Stimulated activated CD4-positive, alpha-beta T cell treated with anti-CD3 and anti-CD28 coated beads, TNF-alpha, amount 100 ng/mL, for 48 hours (primary cell): ENCODE measurements around the gene TFB1M.
"Not testable (repeated sequence)": the region's sequence is repeated elsewhere in the genome, so short reads cannot be mapped to it uniquely, and the experiment has no call there.

ENCODE experiments used
- DNase-seq, 3 donors: peaks; one replicate each; pipeline ENCODE4 v3.0.0-alpha.2; 2020; ENCODE audit warnings: low read depth in 3 of 3

TFB1M gene

DNA sequence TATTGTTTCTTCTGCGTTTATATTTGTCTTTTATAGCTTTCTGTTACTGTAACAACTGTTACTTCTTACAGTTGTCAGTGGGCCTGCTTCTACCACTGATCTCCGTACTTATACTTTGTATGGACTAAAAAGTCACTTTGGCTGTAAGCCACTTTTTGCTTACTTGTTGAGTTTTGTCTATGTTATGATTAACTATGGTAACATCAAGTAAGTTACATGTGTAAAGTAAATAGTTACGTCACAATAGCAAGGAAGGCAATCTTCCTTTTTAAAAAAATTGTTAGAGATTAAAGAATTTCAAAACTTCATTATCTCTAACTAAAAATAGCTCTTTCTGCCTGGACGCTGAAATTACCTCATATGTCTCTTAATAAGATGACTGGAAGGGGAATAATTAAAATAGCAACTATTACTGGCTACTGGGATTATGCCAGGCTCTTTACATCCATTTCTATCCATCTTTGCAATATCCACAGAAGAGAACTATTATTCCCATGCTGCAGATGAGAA is 10.9 kb downstream of the TFB1M start:
- DNase-seq: no peak

DNA sequence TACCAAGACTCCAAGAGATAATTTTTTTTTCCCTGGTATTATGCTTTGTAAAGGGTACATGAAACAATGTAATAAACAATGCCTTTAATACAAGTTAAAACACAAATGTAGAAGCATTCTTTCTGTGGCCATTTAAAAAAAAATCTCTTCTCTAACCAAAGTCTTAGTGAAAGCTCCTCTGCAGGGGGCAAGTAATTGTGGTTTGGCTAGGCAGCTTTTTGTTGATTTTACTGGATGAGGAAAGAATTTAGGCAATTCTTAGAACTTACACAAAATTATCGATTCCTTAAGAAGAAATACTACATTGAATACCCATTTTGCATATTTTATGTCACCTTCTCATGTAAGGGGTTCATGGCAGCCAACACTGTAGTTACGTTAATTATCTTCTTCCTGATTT is 12.4 kb downstream of the TFB1M start:
- no peak for DNase-seq

DNA sequence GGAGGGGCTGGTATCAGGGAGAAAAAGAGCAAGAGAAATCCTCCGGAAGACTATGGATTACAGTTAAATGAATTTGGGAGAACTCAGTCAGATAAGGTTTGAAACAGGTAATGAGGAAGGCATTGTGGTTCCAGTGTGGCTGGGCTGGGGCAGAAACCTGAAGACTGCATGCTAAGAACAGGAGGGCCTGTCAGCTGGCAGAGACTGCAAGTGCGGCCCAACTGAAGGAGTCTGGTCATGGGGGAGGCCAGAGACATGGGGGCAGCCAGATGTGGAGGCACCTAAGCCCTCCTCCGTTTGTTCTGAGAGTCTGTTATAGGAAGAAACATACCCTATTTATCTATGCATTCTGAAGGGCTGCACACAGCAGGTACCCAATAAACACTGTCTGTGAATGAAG is 16.6 kb downstream of the TFB1M start:
- DNase-seq: no peak

DNA sequence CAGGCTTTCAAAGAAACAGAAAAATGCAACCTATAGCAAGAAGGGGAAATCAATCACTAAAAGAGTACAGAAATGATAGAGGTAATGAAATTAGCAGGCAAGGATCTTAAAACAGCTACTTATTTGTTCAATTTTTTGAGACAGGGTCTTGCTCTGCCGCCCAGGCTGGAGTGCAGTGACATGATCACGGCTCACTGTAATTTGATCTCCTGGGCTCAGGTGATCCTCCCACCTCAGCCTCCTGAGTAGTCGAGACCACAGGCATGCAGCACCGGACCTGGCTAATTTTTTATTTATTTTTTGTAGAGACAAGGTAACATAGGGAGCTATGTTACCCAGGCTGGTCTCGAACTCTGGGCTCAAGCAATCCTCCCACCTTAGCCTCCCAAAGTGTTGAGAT is 21.6 kb downstream of the TFB1M start:
- DNase-seq: no peak

DNA sequence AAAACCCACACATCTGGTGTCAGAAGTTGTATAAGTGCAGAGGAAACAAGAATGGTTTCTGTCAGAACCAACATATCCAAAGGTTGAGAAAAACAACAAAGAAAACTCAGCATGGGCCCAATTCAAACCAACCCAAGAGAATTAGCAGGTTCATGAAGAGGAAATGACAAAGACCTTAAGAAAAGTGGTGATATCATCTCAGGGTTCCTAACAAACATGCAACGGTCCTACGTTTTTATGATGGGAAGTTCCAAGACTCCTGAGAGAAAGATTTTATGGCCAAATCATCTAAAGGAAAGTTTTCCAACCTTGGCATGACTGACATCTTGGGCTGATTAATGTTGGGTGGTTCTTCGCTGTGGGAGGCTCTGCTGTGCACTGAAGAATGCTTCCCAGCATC is 23.0 kb downstream of the TFB1M start:
- no peak for DNase-seq

DNA sequence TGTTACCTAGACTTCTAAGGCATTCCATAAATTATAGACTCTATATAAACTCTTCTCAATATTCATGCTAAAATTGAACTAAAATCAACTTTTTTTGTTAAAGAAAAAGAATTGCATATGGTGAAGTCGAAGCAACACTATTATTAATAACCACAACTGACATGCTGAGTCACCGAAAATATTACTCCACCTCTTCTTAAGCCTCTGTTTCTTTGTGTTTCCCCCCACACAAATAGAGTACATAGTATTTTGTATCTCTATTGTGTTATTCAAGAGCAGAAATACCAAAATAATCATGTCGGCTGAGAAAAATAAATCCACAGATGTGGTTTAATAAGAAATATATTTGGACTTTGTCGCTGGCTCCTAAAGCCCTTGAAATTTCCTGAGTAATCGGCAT is 23.8 kb downstream of the TFB1M start:
- no peak for DNase-seq

DNA sequence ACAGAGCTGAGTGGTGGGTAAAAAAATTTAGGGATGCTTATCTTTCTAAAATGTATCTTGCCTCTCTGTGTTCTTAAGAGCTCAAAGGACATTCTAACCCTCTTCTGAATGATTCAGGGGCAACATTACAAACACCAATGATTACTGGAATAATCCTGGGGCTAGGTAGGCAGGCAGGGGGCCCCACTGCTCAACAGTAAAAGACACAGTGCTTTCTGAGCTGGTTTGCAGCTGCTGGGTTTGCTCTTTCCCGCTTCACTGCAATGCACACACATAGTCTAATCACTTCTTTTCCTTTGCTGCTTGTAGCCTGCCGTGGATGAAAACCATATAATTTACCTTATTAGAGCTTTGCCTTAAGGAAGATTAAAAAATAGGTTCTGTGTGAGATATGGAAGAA is 26.5 kb downstream of the TFB1M start:
- DNase-seq: no peak

DNA sequence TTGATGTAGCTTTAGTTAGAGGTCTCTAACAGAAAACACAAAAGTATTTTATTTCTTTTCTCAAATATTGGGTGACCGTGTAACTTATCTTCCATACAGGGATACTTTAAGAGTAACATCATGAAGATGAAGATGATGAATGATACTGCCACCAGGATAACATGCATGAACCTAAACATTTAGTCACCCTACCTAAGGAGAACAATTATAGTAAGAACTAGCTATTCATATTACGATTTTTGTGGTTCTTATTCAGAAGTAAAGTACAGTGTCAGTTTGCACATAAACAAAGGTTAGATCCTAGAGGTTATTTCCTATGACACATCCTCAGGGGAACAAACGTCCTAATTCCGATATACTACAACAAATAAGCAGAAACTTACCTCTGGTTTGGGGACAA is 29.5 kb downstream of the TFB1M start:
- no peak for DNase-seq

DNA sequence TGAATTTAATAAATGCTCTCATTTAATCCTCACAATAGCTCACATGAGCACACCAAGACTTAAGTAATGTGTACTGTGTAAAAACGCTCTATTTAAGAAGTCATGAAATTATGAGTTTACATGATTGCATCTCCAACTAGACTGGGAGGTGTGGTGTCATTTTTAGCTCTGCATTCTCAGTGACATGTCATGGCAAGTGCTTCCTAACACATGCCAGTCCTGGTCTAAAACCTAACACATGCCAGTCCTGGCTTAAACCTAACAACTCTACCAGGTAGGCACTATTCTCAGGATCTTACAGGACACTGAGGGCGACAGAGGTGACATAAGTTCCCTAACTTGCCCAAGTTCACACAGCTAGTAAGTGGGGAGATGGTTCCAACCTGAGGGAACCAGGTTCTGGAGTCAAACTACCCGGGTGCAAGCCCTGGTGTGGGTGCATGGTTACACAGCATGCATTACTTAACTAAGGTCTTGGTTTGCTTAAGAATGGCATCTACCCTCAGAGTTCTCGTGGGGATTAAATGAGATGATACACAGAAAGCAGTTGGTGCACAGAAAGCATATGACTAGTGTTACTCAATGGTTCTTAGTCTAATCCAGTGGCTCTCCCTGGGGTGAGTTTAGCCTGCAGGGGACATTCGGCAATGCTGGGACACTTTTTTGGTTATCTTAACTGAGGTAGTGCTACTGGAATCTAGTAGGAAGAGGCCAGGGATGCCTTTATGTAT is 35.8 kb downstream of the TFB1M start:
- no peak for DNase-seq

DNA sequence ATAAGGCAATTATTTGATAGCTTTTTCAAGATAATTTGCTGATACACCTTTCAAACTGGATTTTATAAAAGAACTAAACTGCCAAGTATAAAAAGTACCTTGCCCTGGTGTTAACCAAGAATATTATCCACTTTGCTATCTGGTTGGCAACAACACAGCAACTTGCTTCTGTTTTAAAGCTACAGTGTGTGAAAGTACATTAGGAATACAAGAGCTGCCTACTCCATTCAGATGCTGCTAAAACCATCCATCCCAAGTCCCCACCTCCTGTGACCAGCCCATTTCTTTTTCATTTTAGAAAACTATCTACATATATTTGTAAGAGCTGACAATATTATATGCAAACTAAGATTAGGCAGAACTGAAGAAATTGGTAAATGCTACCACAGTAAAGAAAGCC is 37.6 kb downstream of the TFB1M start:
- no peak for DNase-seq

DNA sequence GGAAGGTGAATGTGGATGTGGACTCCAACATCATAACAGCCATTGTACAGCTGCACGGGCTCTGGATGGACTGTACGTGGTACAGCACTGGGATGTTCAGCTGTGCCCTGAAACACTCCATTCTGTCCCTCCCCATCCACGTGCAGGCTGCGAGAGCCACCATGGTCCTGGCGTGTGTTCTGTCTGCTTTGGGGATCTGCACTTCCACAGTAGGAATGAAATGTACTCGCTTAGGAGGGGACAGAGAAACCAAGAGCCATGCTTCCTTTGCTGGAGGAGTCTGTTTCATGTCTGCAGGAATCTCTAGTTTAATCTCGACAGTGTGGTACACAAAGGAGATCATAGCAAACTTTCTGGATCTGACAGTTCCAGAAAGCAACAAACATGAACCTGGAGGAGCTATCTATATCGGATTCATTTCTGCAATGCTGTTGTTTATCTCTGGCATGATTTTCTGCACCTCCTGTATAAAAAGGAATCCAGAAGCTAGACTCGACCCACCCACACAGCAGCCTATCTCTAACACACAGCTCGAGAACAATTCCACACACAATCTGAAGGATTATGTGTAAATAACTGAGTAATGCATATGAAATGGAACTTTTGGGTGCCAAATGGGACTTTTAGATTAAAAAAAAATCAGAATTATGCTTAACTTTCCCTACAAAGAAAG is 38.3 kb downstream of the TFB1M start:
- DNase-seq: no peak

DNA sequence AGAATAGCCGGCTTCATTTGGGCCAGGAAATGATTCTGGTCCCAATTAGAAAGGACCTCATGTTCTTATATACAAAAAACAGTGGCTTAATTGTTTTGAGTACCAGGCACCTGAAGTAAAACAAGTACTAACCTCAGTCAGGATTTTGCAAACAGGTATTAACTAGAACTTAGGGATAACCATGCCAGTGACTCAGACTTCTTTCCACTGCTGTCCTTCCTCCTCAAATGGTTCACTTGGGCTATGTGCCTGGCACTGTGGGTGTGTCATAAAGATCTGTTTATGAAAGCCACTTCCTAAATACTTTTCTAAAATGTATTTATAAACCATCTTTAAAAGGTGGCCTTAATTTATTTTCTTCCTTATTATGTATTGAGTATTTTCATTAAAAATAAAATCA is 39.8 kb downstream of the TFB1M start:
- no peak for DNase-seq

DNA sequence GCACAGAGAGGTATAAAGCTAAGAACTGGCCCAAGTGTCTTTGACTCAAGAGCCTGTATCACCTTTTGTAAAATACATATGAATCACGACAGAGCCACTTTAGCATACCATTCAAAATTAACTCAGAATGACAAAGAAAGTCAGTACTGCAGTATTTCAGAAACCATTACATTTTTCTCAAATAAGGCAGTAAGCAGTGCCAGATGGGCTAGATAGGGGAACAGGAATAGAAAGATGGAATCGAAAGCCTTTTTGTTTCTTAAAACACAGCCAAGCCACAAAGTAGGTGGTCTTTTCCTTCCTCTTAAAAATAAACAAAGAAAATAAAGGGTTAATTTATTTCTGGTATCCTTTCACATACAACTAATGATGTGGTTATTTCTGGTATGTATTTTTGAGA is 40.2 kb downstream of the TFB1M start:
- DNase-seq: no peak

DNA sequence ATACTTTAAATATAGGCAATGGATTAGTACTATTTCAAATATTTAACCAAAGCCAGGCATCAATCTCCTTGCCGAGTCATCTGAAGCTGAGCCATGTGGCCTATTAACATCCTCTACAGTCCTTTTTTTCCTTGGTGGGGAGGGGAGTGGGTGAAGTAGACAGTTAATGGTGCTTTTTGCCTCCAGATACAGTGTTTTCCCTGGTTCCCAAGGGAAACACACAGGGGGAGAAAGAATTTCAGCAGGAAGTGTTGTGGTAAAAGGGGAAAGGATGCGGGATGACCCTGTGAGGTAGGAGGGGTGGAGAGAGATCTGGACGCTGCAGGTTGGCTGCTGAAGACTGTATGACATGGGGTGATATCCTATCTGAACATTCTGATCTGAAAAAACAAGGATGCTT is 40.9 kb downstream of the TFB1M start:
- no peak for DNase-seq

DNA sequence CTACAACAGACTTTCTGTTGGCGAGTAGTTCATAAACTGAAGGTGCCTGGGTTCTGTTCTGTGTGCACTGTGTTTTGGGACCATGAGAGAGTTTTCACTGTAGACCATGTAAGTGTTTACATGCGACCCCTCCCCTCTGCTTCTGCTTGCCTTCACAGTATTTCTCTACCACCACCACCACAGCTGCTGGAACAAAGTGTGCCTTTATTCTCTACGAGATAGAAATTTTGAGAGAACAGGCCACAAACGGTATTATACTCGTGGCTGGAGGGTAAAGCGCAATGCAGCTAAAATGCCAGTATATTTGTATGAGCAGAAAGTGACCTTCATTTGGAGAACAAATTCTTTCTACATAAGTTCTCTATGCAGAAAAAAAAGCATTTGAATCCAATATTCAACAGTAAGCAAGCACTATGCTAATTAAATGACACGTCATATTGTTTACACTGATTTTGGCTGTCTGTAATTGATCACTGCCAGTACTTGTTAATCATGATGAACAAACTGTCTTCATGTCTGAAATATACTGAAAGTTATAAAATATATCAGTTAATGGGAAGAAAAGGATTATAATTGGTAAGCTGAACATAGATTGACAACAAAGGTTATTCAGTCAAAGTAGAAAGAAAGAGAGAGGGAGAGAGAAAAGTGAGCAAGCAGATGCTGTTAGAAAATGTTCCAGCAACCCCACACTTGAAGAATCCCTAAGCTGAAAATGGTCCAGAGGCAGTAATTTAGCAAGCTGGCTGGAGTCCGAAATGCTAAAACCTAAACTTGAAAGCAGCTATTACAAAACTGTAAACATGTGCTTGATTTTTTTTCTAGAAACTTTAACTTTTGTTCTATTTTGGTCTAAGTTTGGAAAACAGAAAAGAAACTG is 41.7 kb downstream of the TFB1M start:
- no peak for DNase-seq

DNA sequence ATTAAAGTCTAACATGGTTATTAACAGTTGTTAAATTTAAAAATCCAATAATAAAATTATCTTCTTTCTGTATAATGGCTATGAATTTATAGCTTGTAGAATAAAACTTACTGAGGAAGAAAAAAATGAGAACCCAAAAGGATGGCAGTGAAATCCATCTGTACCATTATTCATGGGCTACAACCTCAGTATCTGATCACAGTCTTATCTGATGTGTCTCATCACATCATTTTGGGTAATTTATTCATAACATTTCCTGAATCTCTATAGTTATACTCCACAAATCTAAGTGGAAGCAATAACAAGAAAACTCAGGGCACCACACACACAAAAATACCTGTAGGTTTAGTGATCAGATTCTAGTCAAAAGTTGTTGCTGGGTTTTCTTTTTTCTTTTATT is 43.1 kb downstream of the TFB1M start:
- no peak for DNase-seq

DNA sequence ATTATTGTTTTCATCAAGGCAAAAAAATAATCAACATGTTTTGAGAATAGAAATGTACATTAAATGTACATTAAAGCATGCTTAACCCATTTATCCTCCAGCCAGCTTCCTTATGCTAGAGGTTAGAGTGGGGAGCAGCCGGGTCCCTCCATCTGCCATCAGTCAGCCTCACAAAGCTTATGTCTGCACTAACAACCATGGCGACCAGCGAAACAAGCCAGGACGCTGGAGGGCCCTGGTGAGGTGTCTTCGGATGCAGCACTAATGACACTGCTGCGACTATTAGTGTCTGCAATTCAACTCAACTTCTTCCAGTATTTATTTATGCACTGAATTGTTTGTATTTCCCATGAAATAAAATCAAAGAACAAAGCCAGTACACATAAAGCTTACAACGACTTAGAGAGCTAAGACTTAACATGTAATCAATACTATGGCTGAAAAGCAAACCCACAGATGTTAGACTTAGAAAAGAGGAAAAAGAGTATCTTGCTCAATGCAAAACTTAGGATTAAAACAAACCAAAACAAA is 43.7 kb downstream of the TFB1M start:
- no peak for DNase-seq

DNA sequence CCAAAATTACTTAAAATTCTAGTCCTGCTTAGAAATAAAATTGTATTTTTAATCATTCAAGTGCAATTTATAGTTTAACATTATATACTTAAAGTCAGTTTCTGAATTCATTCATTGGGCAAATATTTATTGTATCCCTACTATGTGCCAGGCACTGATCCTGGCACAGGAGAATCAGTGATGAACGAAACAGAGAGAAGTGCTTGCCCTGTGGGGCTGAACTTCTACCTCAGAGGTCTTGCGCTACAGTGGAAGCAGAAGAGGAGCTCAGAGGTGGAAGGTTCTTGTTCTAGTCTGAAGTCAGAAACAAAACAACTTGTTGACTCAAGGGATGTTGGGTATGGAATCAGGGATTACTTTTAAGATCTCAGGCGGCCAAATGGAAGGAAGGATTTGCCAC is 44.5 kb downstream of the TFB1M start:
- DNase-seq: no peak

DNA sequence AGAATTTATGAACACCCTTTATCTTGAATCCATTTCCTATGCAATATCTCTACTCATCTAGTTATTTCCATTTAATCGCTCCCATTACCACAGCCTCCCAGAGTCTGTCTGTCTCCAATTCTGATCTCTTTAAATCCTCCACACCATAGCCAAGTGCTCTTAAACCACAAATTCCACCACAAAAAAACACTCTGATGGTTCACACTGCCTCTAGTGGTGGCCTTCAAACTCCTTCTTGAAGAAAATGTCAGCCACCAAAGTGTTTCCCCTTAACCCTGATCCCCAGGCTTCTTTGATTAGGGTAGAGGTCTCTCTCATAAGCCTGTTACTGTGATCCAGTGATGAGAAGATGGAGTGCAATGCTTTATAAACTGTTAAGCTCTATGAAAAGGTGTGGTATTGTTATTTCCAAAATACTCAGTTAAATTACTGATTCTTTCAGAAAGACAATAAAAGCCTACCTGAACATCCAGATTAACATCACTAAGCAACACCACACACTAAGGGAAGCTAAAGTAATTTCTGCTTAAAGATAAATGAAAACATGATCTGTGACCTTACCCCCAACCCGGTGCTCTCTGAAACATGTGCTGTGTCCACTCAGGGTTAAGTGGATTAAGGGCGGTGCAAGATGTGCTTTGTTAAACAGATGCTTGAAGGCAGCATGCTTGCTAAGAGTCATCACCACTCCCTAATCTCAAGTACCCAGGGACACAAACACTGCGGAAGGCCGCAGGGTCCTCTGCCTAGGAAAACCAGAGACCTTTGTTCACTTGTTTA is 46.0 kb downstream of the TFB1M start:
- DNase-seq: not testable (repeated sequence)

DNA sequence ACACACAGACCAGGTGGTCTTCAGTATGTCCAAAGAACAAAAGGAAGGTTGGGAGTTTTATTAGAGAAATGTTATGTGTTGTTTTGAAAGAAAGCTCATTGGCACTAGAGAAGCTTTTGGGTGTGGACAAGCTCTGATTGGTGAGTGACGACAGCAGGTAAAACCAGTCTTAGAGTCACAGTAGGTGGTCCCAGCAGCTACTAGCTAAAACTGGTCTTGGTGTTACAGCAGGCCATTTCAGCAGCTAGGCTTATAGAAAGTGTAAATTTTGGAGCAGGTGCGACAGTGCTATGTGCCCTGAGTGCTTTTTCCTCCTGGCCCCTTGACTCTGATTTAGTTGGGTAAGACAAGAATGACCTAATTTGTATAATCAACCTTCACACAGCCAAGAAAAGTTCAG is 46.9 kb downstream of the TFB1M start:
- DNase-seq: no peak

DNA sequence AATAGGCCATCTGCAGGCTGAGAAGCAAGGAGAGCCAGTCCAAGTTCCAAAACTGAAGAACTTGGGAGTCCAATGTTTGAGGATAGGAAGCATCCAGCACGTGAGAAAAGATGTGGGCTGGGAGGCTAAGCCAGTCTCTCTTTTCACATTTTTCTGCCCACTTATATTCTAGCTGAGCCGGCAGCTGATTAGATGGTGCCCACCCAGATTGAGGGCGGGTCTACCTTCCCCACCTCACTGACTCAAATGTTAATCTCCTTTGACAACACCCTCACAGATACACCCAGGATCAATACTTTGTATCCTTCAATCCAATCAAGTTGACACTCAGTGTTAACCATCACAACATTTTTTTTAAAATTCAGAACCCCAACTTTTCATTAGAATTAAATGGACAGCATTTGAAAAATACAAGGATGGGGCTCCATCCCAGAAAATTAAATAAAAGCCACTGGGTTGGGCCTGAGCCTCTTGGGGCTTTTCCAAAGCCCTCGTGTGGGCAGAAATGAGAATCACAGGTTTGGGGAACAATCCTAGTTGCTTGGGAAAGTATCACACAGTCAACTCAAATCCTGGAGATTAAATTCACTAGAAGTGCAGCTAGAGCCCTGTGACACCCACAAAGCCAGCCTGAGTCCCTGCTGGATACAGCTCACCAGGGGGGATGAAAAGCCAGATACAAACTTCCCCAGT is 48.3 kb downstream of the TFB1M start:
- DNase-seq: no peak
